ENCODE results near the gene CLTA.

DNA sequence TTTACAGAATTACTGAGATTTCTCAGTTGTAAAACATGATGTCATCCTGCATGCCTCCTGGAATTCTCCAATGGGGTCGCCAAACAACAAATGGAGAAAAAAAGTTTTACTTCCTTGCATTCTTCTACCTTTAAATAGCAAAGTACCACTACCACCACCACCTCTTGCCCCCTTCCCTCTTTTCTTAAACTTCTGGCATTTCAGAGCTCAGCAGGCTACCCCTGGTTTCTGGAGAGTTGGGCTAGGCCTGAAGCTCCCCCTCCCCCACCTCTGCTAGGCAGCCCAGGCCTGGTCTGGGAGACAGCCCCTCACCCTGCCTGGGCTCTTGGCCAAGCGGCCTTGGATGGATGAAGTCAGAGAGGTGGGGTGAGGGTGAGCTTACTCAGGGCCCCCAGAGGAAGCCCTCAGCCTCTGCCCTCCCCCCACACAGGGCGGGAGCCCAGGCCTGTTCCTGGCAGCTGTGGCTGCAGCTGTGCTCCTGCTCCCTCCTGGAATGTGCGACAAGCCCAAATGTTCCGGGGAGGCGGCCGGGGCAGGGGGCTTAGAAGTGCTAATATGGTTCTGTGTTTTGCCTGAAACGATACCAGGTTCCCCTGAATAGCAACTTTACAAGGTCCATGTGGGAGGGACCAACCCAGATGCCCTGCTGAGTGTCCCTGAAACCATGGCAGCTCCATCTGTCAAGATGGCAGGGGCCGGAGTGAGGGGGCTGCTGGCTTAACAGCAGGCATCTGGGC lies 27.5 kb upstream of the CLTA start:
- TF ChIP-seq ESRRA (IDR thresholded peaks at IDR 0.05; ENCODE audit: low read length) (no peak), TCF12 (IDR thresholded peaks at IDR 0.05; ENCODE audit: low read depth, low read length) (no peak), POLR2A (IDR thresholded peaks at IDR 0.05; ENCODE audit: low read depth, low read length) (no peak), RAD21 (IDR thresholded peaks at IDR 0.05; ENCODE audit: insufficient read depth, low read depth, low read length) (no peak), CREM (IDR thresholded peaks at IDR 0.05; ENCODE audit: low read depth) (no peak)
- TF ChIP-seq, protein P1, sequence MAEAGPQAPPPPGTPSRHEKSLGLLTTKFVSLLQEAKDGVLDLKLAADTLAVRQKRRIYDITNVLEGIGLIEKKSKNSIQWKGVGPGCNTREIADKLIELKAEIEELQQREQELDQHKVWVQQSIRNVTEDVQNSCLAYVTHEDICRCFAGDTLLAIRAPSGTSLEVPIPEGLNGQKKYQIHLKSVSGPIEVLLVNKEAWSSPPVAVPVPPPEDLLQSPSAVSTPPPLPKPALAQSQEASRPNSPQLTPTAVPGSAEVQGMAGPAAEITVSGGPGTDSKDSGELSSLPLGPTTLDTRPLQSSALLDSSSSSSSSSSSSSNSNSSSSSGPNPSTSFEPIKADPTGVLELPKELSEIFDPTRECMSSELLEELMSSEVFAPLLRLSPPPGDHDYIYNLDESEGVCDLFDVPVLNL (IDR thresholded peaks at IDR 0.05; ENCODE audit: low read depth, low read length), result no peak
- TF ChIP-seq, protein P2, sequence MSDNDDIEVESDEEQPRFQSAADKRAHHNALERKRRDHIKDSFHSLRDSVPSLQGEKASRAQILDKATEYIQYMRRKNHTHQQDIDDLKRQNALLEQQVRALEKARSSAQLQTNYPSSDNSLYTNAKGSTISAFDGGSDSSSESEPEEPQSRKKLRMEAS (IDR thresholded peaks at IDR 0.05; ENCODE audit: low read depth, low read length), result no peak
